ENCODE measurements around the gene TUBA1A. TPM values are rescaled to one million over a fixed set of nuclear protein-coding genes. Genes with fewer than 3 reads are reported as not detected.
"Not testable (repeated sequence)": the region's sequence is repeated elsewhere in the genome, so short reads cannot be mapped to it uniquely, and the experiment has no call there.

TUBA1A gene
- total RNA-seq, 1 donor from 2014 or later = 347 TPM

- no peaks in the 10 kb centered on the region for H3K36me3 Mint-ChIP-seq
- TF ChIP-seq CTCF (IDR thresholded peaks at IDR 0.05; ENCODE audit: unreplicated experiment) = no peak
These were observed 14.7 kb downstream of the TUBA1A start for GRCh38 chr12:49174218-49174617.

GRCh38 chr12:49170924-49171323, 18.0 kb downstream of the TUBA1A start:
- TF ChIP-seq CTCF (IDR thresholded peaks at IDR 0.05; ENCODE audit: unreplicated experiment) = no peak
- Mint-ChIP-seq H3K9me3 (no peaks in the 10 kb centered on the region), H3K4me1 (no peaks in the 10 kb centered on the region), H3K36me3 (no peaks in the 10 kb centered on the region), H3K4me3 (no peak overlapping the region), H3K27me3 (ENCODE audit: low read depth) (peaks cover 3% of the 10 kb centered on the region), H3K27ac (no peak overlapping the region)
- DNase-seq (ENCODE audit: low spot score in 2 of 2, unreplicated experiment in 2 of 2) = no peak

More at GRCh38 chr12:49174218-49174617, 14.7 kb downstream of the TUBA1A start:
- peaks cover 12% of the 10 kb centered on the region for H3K9me3 Mint-ChIP-seq
- no peaks in the 10 kb centered on the region for H3K27me3 Mint-ChIP-seq (ENCODE audit: low read depth)
- DNase-seq (ENCODE audit: low spot score in 2 of 2, unreplicated experiment in 2 of 2) = no peak
- no peak overlapping the region for H3K27ac Mint-ChIP-seq
- H3K4me3 Mint-ChIP-seq = no peak overlapping the region
- no peaks in the 10 kb centered on the region for H3K4me1 Mint-ChIP-seq

- Mint-ChIP-seq H3K4me1 (no peaks in the 10 kb centered on the region), H3K36me3 (peaks cover 2% of the 10 kb centered on the region)
- DNase-seq (ENCODE audit: low spot score in 2 of 2, unreplicated experiment in 2 of 2) = no peak
These were observed 23.8 kb downstream of the TUBA1A start for GRCh38 chr12:49165114-49165513.

GRCh38 chr12:49161901-49162300, 27.0 kb downstream of the TUBA1A start:
- not testable (repeated sequence) for H3K9me3 Mint-ChIP-seq; H3K4me1 Mint-ChIP-seq; H3K27me3 Mint-ChIP-seq (ENCODE audit: low read depth); H3K27ac Mint-ChIP-seq; DNase-seq (ENCODE audit: low spot score in 2 of 2, unreplicated experiment in 2 of 2); H3K4me3 Mint-ChIP-seq; H3K36me3 Mint-ChIP-seq

More at GRCh38 chr12:49165114-49165513, 23.8 kb downstream of the TUBA1A start:
- no peak for TF ChIP-seq CTCF (IDR thresholded peaks at IDR 0.05; ENCODE audit: unreplicated experiment)
- Mint-ChIP-seq H3K9me3 (peaks cover 6% of the 10 kb centered on the region), H3K27ac (no peak overlapping the region), H3K4me3 (no peak overlapping the region), H3K27me3 (ENCODE audit: low read depth) (peaks cover 3% of the 10 kb centered on the region)

- no peak overlapping the region for H3K27ac Mint-ChIP-seq
- peaks cover 2% of the 10 kb centered on the region for H3K36me3 Mint-ChIP-seq
- no peak for TF ChIP-seq CTCF (IDR thresholded peaks at IDR 0.05; ENCODE audit: unreplicated experiment)
- no peak for DNase-seq (ENCODE audit: low spot score in 2 of 2, unreplicated experiment in 2 of 2)
- H3K27me3 Mint-ChIP-seq (ENCODE audit: low read depth) = no peaks in the 10 kb centered on the region
- H3K9me3 Mint-ChIP-seq = peaks cover 6% of the 10 kb centered on the region
- no peak overlapping the region for H3K4me3 Mint-ChIP-seq
- no peaks in the 10 kb centered on the region for H3K4me1 Mint-ChIP-seq
These were observed 27.6 kb downstream of the TUBA1A start for GRCh38 chr12:49161092-49161795.

GRCh38 chr12:49160399-49160798, 28.5 kb downstream of the TUBA1A start:
- Mint-ChIP-seq H3K27ac (no peak overlapping the region), H3K4me1 (no peaks in the 10 kb centered on the region), H3K27me3 (ENCODE audit: low read depth) (no peaks in the 10 kb centered on the region), H3K9me3 (peaks cover 6% of the 10 kb centered on the region), H3K4me3 (no peak overlapping the region), H3K36me3 (peaks cover 2% of the 10 kb centered on the region)
- TF ChIP-seq CTCF (IDR thresholded peaks at IDR 0.05; ENCODE audit: unreplicated experiment) = no peak
- no peak for DNase-seq (ENCODE audit: low spot score in 2 of 2, unreplicated experiment in 2 of 2)
